ENCODE measurements around the gene SPOCK3. TPM values are rescaled to one million over a fixed set of nuclear protein-coding genes. Genes with fewer than 3 reads are reported as not detected.
A peak's percentile ranks its signal among the peaks of the same experiment; 100 is the strongest.

SPOCK3 gene
- total RNA-seq, 1 experiment from 2014 or later, result 0.24 TPM

DNA sequence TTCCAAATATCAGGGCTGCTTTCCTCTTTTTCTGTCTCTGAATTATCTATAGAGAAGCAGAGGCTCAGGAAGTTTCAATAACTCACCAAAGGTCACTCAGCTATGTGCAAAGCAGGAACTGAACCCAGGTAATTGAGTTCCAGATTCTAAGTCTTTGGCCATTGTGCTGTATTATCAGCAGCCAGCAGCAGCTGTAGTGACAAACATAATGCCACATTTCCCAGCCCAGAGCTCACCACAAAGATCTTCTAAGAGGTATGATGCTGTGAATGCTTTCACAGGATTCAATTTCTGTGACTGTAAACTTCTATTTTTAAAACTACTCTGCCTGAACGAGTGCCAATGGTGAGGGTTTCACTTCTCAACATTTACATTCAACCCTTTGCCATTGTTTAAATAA, 56.4 kb downstream of the SPOCK3 start (continued):
- TF ChIP-seq CREB1 (CRISPR knock-in tag; IDR thresholded peaks at IDR 0.05) (no peak), JUN (CRISPR knock-in tag; IDR thresholded peaks at IDR 0.05) (no peak)

DNA sequence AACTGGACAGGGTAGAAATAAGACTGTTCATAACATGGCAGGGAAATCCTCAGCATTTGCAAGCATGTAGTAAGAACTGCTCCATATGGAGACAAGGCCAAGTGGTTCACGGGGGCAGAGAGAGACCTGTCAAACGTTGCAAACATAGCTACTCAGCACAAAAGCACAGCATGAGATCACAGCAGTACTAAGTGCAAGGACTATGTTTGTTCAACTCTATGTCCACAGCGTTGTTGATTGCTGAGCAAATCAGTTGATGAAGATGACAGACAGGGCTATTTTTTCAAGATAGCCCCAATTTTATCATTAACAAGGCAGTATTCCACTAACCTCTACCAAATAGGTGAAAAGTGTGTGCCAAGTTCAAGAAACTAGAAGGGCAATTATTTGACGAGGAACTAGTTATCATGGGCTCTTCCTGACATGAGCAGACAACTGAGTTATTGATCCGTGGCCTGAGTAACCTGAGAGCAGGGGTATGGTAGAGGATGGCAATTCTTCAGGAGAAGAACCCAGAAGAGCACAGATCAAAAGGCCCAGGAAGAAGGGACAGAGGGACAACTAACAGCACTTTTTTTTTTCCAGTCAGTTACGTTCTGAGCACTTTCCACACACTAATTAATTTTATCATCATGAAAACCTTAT, 57.4 kb downstream of the SPOCK3 start:
- DNase-seq (ENCODE audit: low spot score) (no peak), ATAC-seq (peak; percentile 52; the same call in 1 of the 2 replicates)
- TF ChIP-seq, protein P1, sequence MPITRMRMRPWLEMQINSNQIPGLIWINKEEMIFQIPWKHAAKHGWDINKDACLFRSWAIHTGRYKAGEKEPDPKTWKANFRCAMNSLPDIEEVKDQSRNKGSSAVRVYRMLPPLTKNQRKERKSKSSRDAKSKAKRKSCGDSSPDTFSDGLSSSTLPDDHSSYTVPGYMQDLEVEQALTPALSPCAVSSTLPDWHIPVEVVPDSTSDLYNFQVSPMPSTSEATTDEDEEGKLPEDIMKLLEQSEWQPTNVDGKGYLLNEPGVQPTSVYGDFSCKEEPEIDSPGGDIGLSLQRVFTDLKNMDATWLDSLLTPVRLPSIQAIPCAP (CRISPR knock-in tag; IDR thresholded peaks at IDR 0.05), result no peak
- TF ChIP-seq PRRX2 (CRISPR knock-in tag; IDR thresholded peaks at IDR 0.05) (no peak), RORB (CRISPR knock-in tag; IDR thresholded peaks at IDR 0.05) (no peak), ZBTB21 (CRISPR knock-in tag; IDR thresholded peaks at IDR 0.05; ENCODE audit: borderline replicate concordance) (no peak), ZNF416 (CRISPR knock-in tag; IDR thresholded peaks at IDR 0.05) (no peak), TCF7 (CRISPR knock-in tag; IDR thresholded peaks at IDR 0.05; ENCODE audit: low read depth) (no peak)
- TF ChIP-seq, protein P2, sequence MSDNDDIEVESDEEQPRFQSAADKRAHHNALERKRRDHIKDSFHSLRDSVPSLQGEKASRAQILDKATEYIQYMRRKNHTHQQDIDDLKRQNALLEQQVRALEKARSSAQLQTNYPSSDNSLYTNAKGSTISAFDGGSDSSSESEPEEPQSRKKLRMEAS (CRISPR knock-in tag; IDR thresholded peaks at IDR 0.05), result no peak
- TF ChIP-seq, protein P3, sequence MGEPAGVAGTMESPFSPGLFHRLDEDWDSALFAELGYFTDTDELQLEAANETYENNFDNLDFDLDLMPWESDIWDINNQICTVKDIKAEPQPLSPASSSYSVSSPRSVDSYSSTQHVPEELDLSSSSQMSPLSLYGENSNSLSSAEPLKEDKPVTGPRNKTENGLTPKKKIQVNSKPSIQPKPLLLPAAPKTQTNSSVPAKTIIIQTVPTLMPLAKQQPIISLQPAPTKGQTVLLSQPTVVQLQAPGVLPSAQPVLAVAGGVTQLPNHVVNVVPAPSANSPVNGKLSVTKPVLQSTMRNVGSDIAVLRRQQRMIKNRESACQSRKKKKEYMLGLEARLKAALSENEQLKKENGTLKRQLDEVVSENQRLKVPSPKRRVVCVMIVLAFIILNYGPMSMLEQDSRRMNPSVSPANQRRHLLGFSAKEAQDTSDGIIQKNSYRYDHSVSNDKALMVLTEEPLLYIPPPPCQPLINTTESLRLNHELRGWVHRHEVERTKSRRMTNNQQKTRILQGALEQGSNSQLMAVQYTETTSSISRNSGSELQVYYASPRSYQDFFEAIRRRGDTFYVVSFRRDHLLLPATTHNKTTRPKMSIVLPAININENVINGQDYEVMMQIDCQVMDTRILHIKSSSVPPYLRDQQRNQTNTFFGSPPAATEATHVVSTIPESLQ (CRISPR knock-in tag; IDR thresholded peaks at IDR 0.05), result no peak
- TF ChIP-seq, protein P4, sequence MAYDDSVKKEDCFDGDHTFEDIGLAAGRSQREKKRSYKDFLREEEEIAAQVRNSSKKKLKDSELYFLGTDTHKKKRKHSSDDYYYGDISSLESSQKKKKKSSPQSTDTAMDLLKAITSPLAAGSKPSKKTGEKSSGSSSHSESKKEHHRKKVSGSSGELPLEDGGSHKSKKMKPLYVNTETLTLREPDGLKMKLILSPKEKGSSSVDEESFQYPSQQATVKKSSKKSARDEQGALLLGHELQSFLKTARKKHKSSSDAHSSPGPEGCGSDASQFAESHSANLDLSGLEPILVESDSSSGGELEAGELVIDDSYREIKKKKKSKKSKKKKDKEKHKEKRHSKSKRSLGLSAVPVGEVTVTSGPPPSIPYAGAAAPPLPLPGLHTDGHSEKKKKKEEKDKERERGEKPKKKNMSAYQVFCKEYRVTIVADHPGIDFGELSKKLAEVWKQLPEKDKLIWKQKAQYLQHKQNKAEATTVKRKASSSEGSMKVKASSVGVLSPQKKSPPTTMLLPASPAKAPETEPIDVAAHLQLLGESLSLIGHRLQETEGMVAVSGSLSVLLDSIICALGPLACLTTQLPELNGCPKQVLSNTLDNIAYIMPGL (CRISPR knock-in tag; IDR thresholded peaks at IDR 0.05), result no peak
- ChIA-PET CTCF (no interaction called here), POLR2A (no interaction called here)
- H3K9me3 Mint-ChIP-seq, result no peaks in the 10 kb centered on the region
- H3K4me1 Mint-ChIP-seq, result peaks cover 4% of the 10 kb centered on the region; the same call in 1 of the 2 replicates
- no peaks in the 10 kb centered on the region for H3K27me3 Mint-ChIP-seq (ENCODE audit: low read depth)
- no peaks in the 10 kb centered on the region for H3K36me3 Mint-ChIP-seq
- H3K27ac Mint-ChIP-seq, result no peak overlapping the region
- no peak overlapping the region for H3K4me3 Mint-ChIP-seq

DNA sequence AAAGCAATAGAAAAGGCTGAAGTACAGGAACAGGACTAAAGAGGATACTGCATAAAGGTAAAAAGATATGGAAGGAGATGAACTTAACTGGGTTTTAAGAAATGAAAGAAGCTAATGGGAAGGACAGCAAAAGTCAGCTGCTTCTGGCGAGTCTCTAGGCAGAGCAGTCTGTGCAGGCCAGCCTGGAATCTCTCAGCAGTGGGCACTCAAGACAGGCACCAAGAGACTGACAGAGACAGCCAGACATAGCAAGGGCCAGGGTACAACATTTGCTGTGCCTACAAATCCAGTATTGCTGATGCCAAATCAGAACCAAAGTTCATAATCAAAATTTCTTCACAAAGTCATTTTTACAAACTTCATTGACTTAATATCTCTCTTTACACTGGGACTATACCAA, 62.4 kb downstream of the SPOCK3 start:
- H3K4me3 Mint-ChIP-seq, result no peak overlapping the region
- peaks cover 6% of the 10 kb centered on the region; the same call in 1 of the 2 replicates for H3K9me3 Mint-ChIP-seq
- H3K27me3 Mint-ChIP-seq (ENCODE audit: low read depth), result no peaks in the 10 kb centered on the region
- 0 out of 2 replicates have a peak overlapping the region, but pooled peaks have one; percentile 38 for H3K27ac Mint-ChIP-seq
- H3K4me1 Mint-ChIP-seq, result peaks cover 9% of the 10 kb centered on the region
- DNase-seq (ENCODE audit: low spot score), result no peak
- POLR2A ChIA-PET, result no interaction called here
- no peaks in the 10 kb centered on the region for H3K36me3 Mint-ChIP-seq
- no peak for ATAC-seq
- CTCF ChIA-PET, result no interaction called here
- TF ChIP-seq MYBL2 (CRISPR knock-in tag; IDR thresholded peaks at IDR 0.05), result no peak
- TF ChIP-seq, protein P3 (CRISPR knock-in tag; IDR thresholded peaks at IDR 0.05), result no peak
- TF ChIP-seq, protein P5, sequence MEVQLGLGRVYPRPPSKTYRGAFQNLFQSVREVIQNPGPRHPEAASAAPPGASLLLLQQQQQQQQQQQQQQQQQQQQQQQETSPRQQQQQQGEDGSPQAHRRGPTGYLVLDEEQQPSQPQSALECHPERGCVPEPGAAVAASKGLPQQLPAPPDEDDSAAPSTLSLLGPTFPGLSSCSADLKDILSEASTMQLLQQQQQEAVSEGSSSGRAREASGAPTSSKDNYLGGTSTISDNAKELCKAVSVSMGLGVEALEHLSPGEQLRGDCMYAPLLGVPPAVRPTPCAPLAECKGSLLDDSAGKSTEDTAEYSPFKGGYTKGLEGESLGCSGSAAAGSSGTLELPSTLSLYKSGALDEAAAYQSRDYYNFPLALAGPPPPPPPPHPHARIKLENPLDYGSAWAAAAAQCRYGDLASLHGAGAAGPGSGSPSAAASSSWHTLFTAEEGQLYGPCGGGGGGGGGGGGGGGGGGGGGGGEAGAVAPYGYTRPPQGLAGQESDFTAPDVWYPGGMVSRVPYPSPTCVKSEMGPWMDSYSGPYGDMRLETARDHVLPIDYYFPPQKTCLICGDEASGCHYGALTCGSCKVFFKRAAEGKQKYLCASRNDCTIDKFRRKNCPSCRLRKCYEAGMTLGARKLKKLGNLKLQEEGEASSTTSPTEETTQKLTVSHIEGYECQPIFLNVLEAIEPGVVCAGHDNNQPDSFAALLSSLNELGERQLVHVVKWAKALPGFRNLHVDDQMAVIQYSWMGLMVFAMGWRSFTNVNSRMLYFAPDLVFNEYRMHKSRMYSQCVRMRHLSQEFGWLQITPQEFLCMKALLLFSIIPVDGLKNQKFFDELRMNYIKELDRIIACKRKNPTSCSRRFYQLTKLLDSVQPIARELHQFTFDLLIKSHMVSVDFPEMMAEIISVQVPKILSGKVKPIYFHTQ (CRISPR knock-in tag; IDR thresholded peaks at IDR 0.05), result no peak
- TF ChIP-seq, protein P2 (CRISPR knock-in tag; IDR thresholded peaks at IDR 0.05), result no peak
- TF ChIP-seq GRHL2 (CRISPR knock-in tag; IDR thresholded peaks at IDR 0.05; ENCODE audit: insufficient replicate concordance, severe bottlenecking), result no peak
- TF ChIP-seq JUN (CRISPR knock-in tag; IDR thresholded peaks at IDR 0.05), result no peak
- TF ChIP-seq, protein P6, sequence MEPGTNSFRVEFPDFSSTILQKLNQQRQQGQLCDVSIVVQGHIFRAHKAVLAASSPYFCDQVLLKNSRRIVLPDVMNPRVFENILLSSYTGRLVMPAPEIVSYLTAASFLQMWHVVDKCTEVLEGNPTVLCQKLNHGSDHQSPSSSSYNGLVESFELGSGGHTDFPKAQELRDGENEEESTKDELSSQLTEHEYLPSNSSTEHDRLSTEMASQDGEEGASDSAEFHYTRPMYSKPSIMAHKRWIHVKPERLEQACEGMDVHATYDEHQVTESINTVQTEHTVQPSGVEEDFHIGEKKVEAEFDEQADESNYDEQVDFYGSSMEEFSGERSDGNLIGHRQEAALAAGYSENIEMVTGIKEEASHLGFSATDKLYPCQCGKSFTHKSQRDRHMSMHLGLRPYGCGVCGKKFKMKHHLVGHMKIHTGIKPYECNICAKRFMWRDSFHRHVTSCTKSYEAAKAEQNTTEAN (CRISPR knock-in tag; IDR thresholded peaks at IDR 0.05), result no peak
- TF ChIP-seq ZNF396 (CRISPR knock-in tag; IDR thresholded peaks at IDR 0.05; ENCODE audit: borderline replicate concordance), result no peak
- TF ChIP-seq NR1H2 (CRISPR knock-in tag; IDR thresholded peaks at IDR 0.05), result no peak
- TF ChIP-seq ZNF263 (CRISPR knock-in tag; IDR thresholded peaks at IDR 0.05; ENCODE audit: low read depth), result no peak
- TF ChIP-seq, protein P7, sequence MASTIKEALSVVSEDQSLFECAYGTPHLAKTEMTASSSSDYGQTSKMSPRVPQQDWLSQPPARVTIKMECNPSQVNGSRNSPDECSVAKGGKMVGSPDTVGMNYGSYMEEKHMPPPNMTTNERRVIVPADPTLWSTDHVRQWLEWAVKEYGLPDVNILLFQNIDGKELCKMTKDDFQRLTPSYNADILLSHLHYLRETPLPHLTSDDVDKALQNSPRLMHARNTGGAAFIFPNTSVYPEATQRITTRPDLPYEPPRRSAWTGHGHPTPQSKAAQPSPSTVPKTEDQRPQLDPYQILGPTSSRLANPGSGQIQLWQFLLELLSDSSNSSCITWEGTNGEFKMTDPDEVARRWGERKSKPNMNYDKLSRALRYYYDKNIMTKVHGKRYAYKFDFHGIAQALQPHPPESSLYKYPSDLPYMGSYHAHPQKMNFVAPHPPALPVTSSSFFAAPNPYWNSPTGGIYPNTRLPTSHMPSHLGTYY (CRISPR knock-in tag; IDR thresholded peaks at IDR 0.05), result no peak
- TF ChIP-seq CREB1 (CRISPR knock-in tag; IDR thresholded peaks at IDR 0.05), result no peak
- TF ChIP-seq TEAD1 (CRISPR knock-in tag; IDR thresholded peaks at IDR 0.05), result no peak

Measured in WTC11 (cell line).